HEK293 (cell line): ENCODE data around the gene EZH1.

Experiments
- MZF1 ChIP-seq: fragments of 450-650 bp; formaldehyde crosslinking; IDR thresholded peaks from 2 replicates; pipeline ENCODE4 v1.5.1; 2017; ENCODE audit warnings: missing biosample characterization, missing genetic modification characterization, borderline replicate concordance
- ZBTB20 ChIP-seq: fragments of 450-650 bp; formaldehyde crosslinking; IDR thresholded peaks from 2 replicates; pipeline ENCODE4 v1.5.1; 2016; ENCODE audit warnings: missing biosample characterization, missing genetic modification characterization
- ZNF391 ChIP-seq: fragments of 450-650 bp; formaldehyde crosslinking; IDR thresholded peaks from 2 replicates; pipeline ENCODE4 v1.5.1; 2016; ENCODE audit warnings: low read depth, missing biosample characterization, missing genetic modification characterization, borderline replicate concordance
- ZNF585B ChIP-seq: fragments of 450-650 bp; formaldehyde crosslinking; IDR thresholded peaks from 2 replicates; pipeline ENCODE4 v1.5.1; 2016; ENCODE audit warnings: missing biosample characterization, missing genetic modification characterization
- ZSCAN4 ChIP-seq: fragments of 450-650 bp; formaldehyde crosslinking; IDR thresholded peaks from 2 replicates; pipeline ENCODE4 v1.5.1; 2017; ENCODE audit warnings: missing biosample characterization, missing genetic modification characterization
- TF ChIP-seq, protein P1 (sequence below): fragments of 450-650 bp; formaldehyde crosslinking; IDR thresholded peaks from 2 replicates; pipeline ENCODE4 v1.5.1; 2016; ENCODE audit warnings: missing biosample characterization, missing genetic modification characterization

- TF ChIP-seq, protein P1, sequence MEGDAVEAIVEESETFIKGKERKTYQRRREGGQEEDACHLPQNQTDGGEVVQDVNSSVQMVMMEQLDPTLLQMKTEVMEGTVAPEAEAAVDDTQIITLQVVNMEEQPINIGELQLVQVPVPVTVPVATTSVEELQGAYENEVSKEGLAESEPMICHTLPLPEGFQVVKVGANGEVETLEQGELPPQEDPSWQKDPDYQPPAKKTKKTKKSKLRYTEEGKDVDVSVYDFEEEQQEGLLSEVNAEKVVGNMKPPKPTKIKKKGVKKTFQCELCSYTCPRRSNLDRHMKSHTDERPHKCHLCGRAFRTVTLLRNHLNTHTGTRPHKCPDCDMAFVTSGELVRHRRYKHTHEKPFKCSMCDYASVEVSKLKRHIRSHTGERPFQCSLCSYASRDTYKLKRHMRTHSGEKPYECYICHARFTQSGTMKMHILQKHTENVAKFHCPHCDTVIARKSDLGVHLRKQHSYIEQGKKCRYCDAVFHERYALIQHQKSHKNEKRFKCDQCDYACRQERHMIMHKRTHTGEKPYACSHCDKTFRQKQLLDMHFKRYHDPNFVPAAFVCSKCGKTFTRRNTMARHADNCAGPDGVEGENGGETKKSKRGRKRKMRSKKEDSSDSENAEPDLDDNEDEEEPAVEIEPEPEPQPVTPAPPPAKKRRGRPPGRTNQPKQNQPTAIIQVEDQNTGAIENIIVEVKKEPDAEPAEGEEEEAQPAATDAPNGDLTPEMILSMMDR: peak; percentile 52; the same call in 1 of the 2 replicates
- TF ChIP-seq MZF1 (tag by site-specific recombination) (no peak), ZNF391 (tag by site-specific recombination) (no peak), ZNF585B (tag by site-specific recombination) (no peak), ZBTB20 (tag by site-specific recombination) (peak; percentile 72; the same call in 1 of the 2 replicates), ZSCAN4 (tag by site-specific recombination) (no peak)
Observed at GRCh38 chr17:42673885-42674754, 70.7 kb downstream of the EZH1 start.
